MM.1S (cell line): ENCODE measurements around the gene SSBP2.

ENCODE experiments used
- DNase-seq: peaks from one replicate; pipeline ENCODE4 v3.0.0-alpha.2; 2015
- H2AFZ ChIP-seq: fragments of 300-600 bp; sonication (generic); 2 replicates; pipeline ENCODE4 v1.6.0; 2016; ENCODE audit warnings: antibody characterized with exemption, low read length
- H3F3A ChIP-seq: fragments of 300-600 bp; sonication (generic); 2 replicates; pipeline ENCODE4 v1.6.1; 2016; ENCODE audit warnings: mild to moderate bottlenecking, antibody characterized with exemption, low read length, moderate library complexity, mixed read lengths; ENCODE audit not compliant: insufficient read depth
- H3K27ac ChIP-seq: fragments of 300-600 bp; sonication (generic); 2 replicates; pipeline ENCODE4 v1.5.1; 2016; ENCODE audit warnings: mild to moderate bottlenecking, low read length
- H3K27me3 ChIP-seq: fragments of 300-600 bp; sonication (generic); replicated peaks from 2 replicates; pipeline ENCODE4 v1.6.0; 2016; ENCODE audit warnings: low read length; ENCODE audit not compliant: insufficient read depth
- H3K36me3 ChIP-seq: fragments of 300-600 bp; sonication (generic); replicated peaks from 2 replicates; pipeline ENCODE4 v1.6.1; 2016; ENCODE audit warnings: mild to moderate bottlenecking, low read length, mixed read lengths; ENCODE audit not compliant: insufficient read depth
- H3K4me1 ChIP-seq: fragments of 300-600 bp; sonication (generic); 2 replicates; pipeline ENCODE4 v1.6.1; 2016; ENCODE audit warnings: low read length, mixed read lengths
- H3K4me2 ChIP-seq: fragments of 300-600 bp; sonication (generic); 2 replicates; pipeline ENCODE4 v1.6.0; 2016; ENCODE audit warnings: low read depth, low read length
- H3K4me3 ChIP-seq: fragments of 300-600 bp; sonication (generic); 2 replicates; pipeline ENCODE4 v1.5.1; 2016; ENCODE audit warnings: low read length, mixed read lengths
- H3K79me2 ChIP-seq: fragments of 300-600 bp; sonication (generic); 2 replicates; pipeline ENCODE4 v1.6.1; 2016; ENCODE audit warnings: mixed run types, low read length, mixed read lengths
- H3K9ac ChIP-seq: fragments of 300-600 bp; sonication (generic); 2 replicates; pipeline ENCODE4 v1.6.1; 2016; ENCODE audit warnings: low read length, mixed read lengths
- H3K9me2 ChIP-seq: fragments of 300-600 bp; sonication (generic); replicated peaks from 2 replicates; pipeline ENCODE4 v1.6.1; 2016; ENCODE audit warnings: mild to moderate bottlenecking, low read length, mixed read lengths; ENCODE audit not compliant: insufficient read depth
- H3K9me3 ChIP-seq: fragments of 300-600 bp; sonication (generic); replicated peaks from 2 replicates; pipeline ENCODE4 v1.6.1; 2016; ENCODE audit warnings: mild to moderate bottlenecking, low read length, mixed read lengths; ENCODE audit not compliant: insufficient read depth
- H4K20me1 ChIP-seq: fragments of 300-600 bp; sonication (generic); 2 replicates; pipeline ENCODE4 v1.6.1; 2016; ENCODE audit warnings: mild to moderate bottlenecking, low read length, moderate library complexity, mixed read lengths; ENCODE audit not compliant: insufficient read depth
- EZH2 ChIP-seq: fragments of 300-600 bp; sonication (generic); optimal IDR thresholded peaks from 2 replicates; pipeline ENCODE3; 2017; ENCODE audit warnings: low read depth, mild to moderate bottlenecking, antibody characterized with exemption, low read length, mixed read lengths
- EZH2phosphoT487 ChIP-seq: fragments of 300-600 bp; sonication (generic); IDR thresholded peaks from 2 replicates; pipeline ENCODE4 v1.6.1; 2018; ENCODE audit warnings: antibody characterized with exemption, low read length
- TF ChIP-seq, protein P1 (sequence below): fragments of 300-600 bp; sonication (generic); IDR thresholded peaks from 2 replicates; pipeline ENCODE4 v1.5.1; 2016; ENCODE audit warnings: antibody characterized with exemption, low read length, mixed read lengths

The SSBP2 gene

DNA sequence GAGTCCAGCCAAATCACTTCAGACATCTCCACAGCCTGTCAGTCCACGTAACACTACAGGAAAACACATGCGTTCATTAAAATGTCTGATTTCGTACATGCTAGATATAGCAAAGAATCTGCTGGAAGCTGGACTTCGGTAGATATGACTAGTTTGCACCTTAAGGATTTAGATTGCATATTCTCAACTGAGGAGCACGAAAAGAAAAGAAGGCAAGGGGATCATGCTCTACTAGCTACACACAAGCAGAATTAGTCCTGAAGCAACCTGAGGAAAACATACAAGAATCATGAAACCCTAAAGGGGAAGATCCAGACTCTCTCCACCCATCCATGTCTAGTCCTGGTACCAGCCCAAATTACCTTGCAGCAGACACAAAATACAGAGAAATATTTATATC lies 36.1 kb upstream of the SSBP2 start:
- Histone ChIP-seq H3K9ac (no peak overlapping the region), H3K36me3 (no peaks in the 10 kb centered on the region), H3K79me2 (no peaks in the 10 kb centered on the region), H3K9me2 (no peaks in the 10 kb centered on the region), H3K9me3 (no peaks in the 10 kb centered on the region), H3K4me2 (no peak overlapping the region), H2AFZ (no peak overlapping the region), H3F3A (no peaks in the 10 kb centered on the region), H3K27me3 (no peaks in the 10 kb centered on the region), H4K20me1 (no peaks in the 10 kb centered on the region), H3K4me3 (no peak overlapping the region), H3K4me1 (peaks cover 13% of the 10 kb centered on the region; the same call in 1 of the 2 replicates), H3K27ac (no peak overlapping the region)
- TF ChIP-seq EZH2phosphoT487, result no peak
- TF ChIP-seq, protein P1, sequence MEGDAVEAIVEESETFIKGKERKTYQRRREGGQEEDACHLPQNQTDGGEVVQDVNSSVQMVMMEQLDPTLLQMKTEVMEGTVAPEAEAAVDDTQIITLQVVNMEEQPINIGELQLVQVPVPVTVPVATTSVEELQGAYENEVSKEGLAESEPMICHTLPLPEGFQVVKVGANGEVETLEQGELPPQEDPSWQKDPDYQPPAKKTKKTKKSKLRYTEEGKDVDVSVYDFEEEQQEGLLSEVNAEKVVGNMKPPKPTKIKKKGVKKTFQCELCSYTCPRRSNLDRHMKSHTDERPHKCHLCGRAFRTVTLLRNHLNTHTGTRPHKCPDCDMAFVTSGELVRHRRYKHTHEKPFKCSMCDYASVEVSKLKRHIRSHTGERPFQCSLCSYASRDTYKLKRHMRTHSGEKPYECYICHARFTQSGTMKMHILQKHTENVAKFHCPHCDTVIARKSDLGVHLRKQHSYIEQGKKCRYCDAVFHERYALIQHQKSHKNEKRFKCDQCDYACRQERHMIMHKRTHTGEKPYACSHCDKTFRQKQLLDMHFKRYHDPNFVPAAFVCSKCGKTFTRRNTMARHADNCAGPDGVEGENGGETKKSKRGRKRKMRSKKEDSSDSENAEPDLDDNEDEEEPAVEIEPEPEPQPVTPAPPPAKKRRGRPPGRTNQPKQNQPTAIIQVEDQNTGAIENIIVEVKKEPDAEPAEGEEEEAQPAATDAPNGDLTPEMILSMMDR, result no peak
- TF ChIP-seq EZH2, result no peak
- no peak for DNase-seq

DNA sequence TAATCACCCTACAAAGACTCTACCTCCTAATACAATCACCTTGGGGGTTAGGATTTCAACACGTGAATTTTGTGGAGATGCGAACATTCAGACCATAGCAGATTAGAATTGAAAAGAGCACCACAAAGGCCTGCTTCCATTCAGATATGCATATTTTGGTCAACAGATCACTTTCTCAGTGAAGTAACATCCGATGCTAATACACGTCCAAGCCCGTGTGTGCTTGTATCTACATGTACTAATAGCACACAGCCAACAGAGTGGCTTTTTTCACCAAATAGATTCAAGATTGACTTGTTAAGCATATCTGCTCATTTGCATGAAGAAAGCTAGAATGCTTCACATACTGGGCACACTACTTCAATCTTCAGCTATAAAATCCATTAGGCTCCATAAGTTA lies 35.6 kb upstream of the SSBP2 start:
- Histone ChIP-seq H3K79me2 (no peaks in the 10 kb centered on the region), H3K27me3 (no peaks in the 10 kb centered on the region), H2AFZ (no peak overlapping the region), H3K9me3 (no peaks in the 10 kb centered on the region), H3K9ac (no peak overlapping the region), H3K36me3 (no peaks in the 10 kb centered on the region), H3K9me2 (no peaks in the 10 kb centered on the region), H3F3A (no peaks in the 10 kb centered on the region), H3K4me3 (no peak overlapping the region), H3K27ac (no peak overlapping the region), H3K4me2 (no peak overlapping the region), H3K4me1 (peaks cover 13% of the 10 kb centered on the region; the same call in 1 of the 2 replicates), H4K20me1 (no peaks in the 10 kb centered on the region)
- no peak for TF ChIP-seq EZH2
- TF ChIP-seq EZH2phosphoT487, result no peak
- TF ChIP-seq, protein P1, result no peak
- DNase-seq, result no peak

DNA sequence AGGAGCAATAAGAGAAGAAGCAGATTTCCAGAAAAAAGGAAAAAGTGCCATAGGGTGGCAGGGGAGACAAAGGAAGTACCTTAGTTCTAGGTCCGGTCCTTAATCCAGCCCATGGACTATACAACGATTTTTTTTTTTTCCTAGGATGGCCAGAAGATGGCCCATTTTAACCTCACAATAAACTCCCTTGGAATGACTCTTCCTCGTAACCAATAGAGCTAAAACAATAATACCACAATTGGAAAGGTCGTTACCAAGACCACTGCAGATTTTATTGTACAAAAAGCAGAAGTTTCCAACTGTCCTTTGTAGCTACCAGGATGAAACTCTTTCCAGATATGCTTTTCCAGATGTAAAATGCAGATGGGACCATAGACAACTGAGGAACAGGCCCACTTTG lies 34.4 kb upstream of the SSBP2 start:
- Histone ChIP-seq H2AFZ (no peak overlapping the region), H3K36me3 (no peaks in the 10 kb centered on the region), H3K27ac (no peak overlapping the region), H3K79me2 (no peaks in the 10 kb centered on the region), H3K4me3 (no peak overlapping the region), H3K9ac (no peak overlapping the region), H3F3A (no peaks in the 10 kb centered on the region), H3K4me2 (no peak overlapping the region), H3K27me3 (no peaks in the 10 kb centered on the region), H3K9me3 (no peaks in the 10 kb centered on the region), H3K4me1 (peaks cover 13% of the 10 kb centered on the region; the same call in 1 of the 2 replicates), H3K9me2 (no peaks in the 10 kb centered on the region), H4K20me1 (no peaks in the 10 kb centered on the region)
- TF ChIP-seq, protein P1, result no peak
- TF ChIP-seq EZH2phosphoT487, result no peak
- TF ChIP-seq EZH2, result no peak
- DNase-seq, result no peak
